Liver (tissue), 3 donors: ENCODE results near the gene KAT6B.

Experiments
- RAD21 ChIP-seq, 2 donors: IDR thresholded peaks; 2 replicates each; pipeline ENCODE4 v1.6.1; 2016; ENCODE audit warnings: antibody characterized with exemption in 2 of 2, mild to moderate bottlenecking in 2 of 2
- TAF1 ChIP-seq: conservative IDR thresholded peaks from 2 replicates; pipeline ENCODE4 v1.6.1; 2016; ENCODE audit warnings: antibody characterized with exemption, mild to moderate bottlenecking
- YY1 ChIP-seq: IDR thresholded peaks from 2 replicates; pipeline ENCODE4 v1.6.1; 2016; ENCODE audit warnings: antibody characterized with exemption, mild to moderate bottlenecking
- TF ChIP-seq, protein P1 (sequence below): IDR thresholded peaks from 2 replicates; pipeline ENCODE4 v1.6.1; 2016; ENCODE audit warnings: antibody characterized with exemption, mild to moderate bottlenecking
- TF ChIP-seq, protein P2 (sequence below): fragments of 150-350 bp; IDR thresholded peaks from 2 replicates; pipeline ENCODE4 v1.5.1; 2017; ENCODE audit warnings: improper control_type of control experiment, low read depth, low read length; ENCODE audit not compliant: missing input control
- TF ChIP-seq, protein P3 (sequence below): IDR thresholded peaks from 2 replicates; pipeline ENCODE4 v1.6.1; 2016; ENCODE audit warnings: antibody characterized with exemption
- donor health status: healthy.
- donor health status: healthy.

DNA sequence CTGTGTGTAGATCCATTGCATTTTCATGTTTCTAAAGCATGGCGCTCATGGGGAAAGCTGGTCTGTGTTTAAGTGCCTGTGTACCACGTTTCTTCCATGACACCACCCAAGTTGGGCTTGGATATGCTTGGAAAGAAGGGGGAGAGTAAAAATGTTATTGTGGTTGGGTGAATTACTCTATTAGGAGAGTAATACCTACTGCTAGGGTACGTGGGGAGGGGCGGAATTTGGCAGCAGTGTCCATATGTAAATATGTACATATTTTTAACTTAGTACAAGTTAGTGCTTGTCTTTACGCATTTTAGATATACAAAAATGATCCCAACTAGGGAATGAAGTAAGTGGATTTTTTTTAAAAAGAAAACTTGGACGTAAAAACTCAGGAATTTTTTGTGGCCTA is 242.1 kb downstream of the KAT6B start:
- TF ChIP-seq, protein P1, sequence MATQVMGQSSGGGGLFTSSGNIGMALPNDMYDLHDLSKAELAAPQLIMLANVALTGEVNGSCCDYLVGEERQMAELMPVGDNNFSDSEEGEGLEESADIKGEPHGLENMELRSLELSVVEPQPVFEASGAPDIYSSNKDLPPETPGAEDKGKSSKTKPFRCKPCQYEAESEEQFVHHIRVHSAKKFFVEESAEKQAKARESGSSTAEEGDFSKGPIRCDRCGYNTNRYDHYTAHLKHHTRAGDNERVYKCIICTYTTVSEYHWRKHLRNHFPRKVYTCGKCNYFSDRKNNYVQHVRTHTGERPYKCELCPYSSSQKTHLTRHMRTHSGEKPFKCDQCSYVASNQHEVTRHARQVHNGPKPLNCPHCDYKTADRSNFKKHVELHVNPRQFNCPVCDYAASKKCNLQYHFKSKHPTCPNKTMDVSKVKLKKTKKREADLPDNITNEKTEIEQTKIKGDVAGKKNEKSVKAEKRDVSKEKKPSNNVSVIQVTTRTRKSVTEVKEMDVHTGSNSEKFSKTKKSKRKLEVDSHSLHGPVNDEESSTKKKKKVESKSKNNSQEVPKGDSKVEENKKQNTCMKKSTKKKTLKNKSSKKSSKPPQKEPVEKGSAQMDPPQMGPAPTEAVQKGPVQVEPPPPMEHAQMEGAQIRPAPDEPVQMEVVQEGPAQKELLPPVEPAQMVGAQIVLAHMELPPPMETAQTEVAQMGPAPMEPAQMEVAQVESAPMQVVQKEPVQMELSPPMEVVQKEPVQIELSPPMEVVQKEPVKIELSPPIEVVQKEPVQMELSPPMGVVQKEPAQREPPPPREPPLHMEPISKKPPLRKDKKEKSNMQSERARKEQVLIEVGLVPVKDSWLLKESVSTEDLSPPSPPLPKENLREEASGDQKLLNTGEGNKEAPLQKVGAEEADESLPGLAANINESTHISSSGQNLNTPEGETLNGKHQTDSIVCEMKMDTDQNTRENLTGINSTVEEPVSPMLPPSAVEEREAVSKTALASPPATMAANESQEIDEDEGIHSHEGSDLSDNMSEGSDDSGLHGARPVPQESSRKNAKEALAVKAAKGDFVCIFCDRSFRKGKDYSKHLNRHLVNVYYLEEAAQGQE, result no peak
- TF ChIP-seq, protein P2, sequence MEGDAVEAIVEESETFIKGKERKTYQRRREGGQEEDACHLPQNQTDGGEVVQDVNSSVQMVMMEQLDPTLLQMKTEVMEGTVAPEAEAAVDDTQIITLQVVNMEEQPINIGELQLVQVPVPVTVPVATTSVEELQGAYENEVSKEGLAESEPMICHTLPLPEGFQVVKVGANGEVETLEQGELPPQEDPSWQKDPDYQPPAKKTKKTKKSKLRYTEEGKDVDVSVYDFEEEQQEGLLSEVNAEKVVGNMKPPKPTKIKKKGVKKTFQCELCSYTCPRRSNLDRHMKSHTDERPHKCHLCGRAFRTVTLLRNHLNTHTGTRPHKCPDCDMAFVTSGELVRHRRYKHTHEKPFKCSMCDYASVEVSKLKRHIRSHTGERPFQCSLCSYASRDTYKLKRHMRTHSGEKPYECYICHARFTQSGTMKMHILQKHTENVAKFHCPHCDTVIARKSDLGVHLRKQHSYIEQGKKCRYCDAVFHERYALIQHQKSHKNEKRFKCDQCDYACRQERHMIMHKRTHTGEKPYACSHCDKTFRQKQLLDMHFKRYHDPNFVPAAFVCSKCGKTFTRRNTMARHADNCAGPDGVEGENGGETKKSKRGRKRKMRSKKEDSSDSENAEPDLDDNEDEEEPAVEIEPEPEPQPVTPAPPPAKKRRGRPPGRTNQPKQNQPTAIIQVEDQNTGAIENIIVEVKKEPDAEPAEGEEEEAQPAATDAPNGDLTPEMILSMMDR, result no peak
- TF ChIP-seq, protein P3, sequence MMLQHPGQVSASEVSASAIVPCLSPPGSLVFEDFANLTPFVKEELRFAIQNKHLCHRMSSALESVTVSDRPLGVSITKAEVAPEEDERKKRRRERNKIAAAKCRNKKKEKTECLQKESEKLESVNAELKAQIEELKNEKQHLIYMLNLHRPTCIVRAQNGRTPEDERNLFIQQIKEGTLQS, result no peak
- no peak for TF ChIP-seq TAF1
- TF ChIP-seq YY1, result no peak
- no peak for TF ChIP-seq RAD21 (IDR thresholded peaks at IDR 0.05)
